Endothelial cell of umbilical vein (primary cell): ENCODE results near the gene MRFAP1. TPM values are rescaled to one million over a fixed set of nuclear protein-coding genes. Genes with fewer than 3 reads are reported as not detected.

Experiments
- BruUV-seq: library from RNA; stranded (reverse); fragments of 400-500 nt; replicated peaks from 2 replicates; lab custom pipeline; 2021; lab: Mats Ljungman, UMichigan
- CTCF ChIA-PET: fragments of 300-600, 350-600 bp; sonication (Branson Sonifier 250); formaldehyde crosslinking; loops from one replicate; lab custom pipeline; 2021; ENCODE audit warnings: antibody characterized with exemption, inconsistent platforms; lab: Charles Lee
- POLR2A ChIA-PET: fragments of 300-600, 350-600 bp; sonication (Branson Sonifier 250); formaldehyde crosslinking; loops from one replicate; lab custom pipeline; 2021; ENCODE audit warnings: antibody characterized with exemption, inconsistent platforms; lab: Charles Lee
- DNase-seq: peaks from one replicate; pipeline ENCODE4 v3.0.0-alpha.2; 2011; ENCODE audit warnings: low read depth, low spot score
- FAIRE-seq: peaks from 2 replicates; lab custom pipeline; 2011; peaks lifted over from hg19 to GRCh38; lab: Jason Lieb, UNC
- H2AFZ ChIP-seq: 2 replicates; pipeline ENCODE4 v1.6.0; 2012; ENCODE audit warnings: low read depth, low read length, control low read depth, inconsistent platforms
- H3K27ac ChIP-seq: 2 replicates; pipeline ENCODE4 v1.5.1; 2011; ENCODE audit warnings: low read depth, mild to moderate bottlenecking, control low read depth, low read length, moderate library complexity; ENCODE audit not compliant: insufficient read depth
- H3K27me3 ChIP-seq, 2 experiments: 2 replicates each; pipeline versions ENCODE4 v1.6.0 to v1.6.1; 2011; ENCODE audit warnings: low read length in 2 of 2, mixed read lengths in 1 of 2; ENCODE audit not compliant: control insufficient read depth in 2 of 2, insufficient read depth in 2 of 2
- H3K36me3 ChIP-seq, 2 experiments: 2 replicates in 1 of 2; 3 replicates in 1 of 2; pipeline ENCODE4 v1.5.1; 2011; ENCODE audit warnings: low read length in 2 of 2, mild to moderate bottlenecking in 1 of 2, moderate library complexity in 1 of 2; ENCODE audit not compliant: control insufficient read depth in 2 of 2, insufficient read depth in 2 of 2; ENCODE audit errors: extremely low read depth in 1 of 2
- H3K4me1 ChIP-seq: 3 replicates; pipeline ENCODE4 v1.5.1; 2011; ENCODE audit warnings: mild to moderate bottlenecking, low read length; ENCODE audit not compliant: control insufficient read depth, insufficient read depth; ENCODE audit errors: extremely low read depth
- H3K4me2 ChIP-seq: 2 replicates; pipeline ENCODE4 v1.6.1; 2011; ENCODE audit warnings: low read length, control low read depth, mixed read lengths; ENCODE audit not compliant: insufficient read depth
- H3K4me3 ChIP-seq, 3 experiments: fragments of 200-600 bp in 1 of 3; sonication (generic), shearing (Covaris generic) in 1 of 3; replicated peaks in 1 of 3; 2 replicates each; pipeline ENCODE4 v1.5.1; 2011 to 2016; ENCODE audit warnings: control low read depth in 3 of 3, low read length in 3 of 3, mild to moderate bottlenecking in 2 of 3, inconsistent platforms in 1 of 3, low read depth in 1 of 3, moderate library complexity in 1 of 3; ENCODE audit not compliant: insufficient read depth in 1 of 3
- H3K79me2 ChIP-seq: 2 replicates; pipeline ENCODE4 v1.6.0; 2012; ENCODE audit warnings: low read length, inconsistent platforms; ENCODE audit not compliant: control insufficient read depth, insufficient read depth
- H3K9ac ChIP-seq: replicated peaks from 2 replicates; pipeline ENCODE3; 2011; ENCODE audit warnings: low read length, control low read depth; ENCODE audit not compliant: insufficient read depth; ENCODE audit errors: extremely low read depth
- H3K9me1 ChIP-seq: replicated peaks from 3 replicates; pipeline ENCODE4 v1.6.0; 2011; ENCODE audit warnings: mild to moderate bottlenecking, low read length; ENCODE audit not compliant: control insufficient read depth, insufficient read depth; ENCODE audit errors: extremely low read depth
- H3K9me3 ChIP-seq: replicated peaks from 2 replicates; pipeline ENCODE4 v1.5.1; 2012; ENCODE audit warnings: low read length, inconsistent platforms; ENCODE audit not compliant: control insufficient read depth, insufficient read depth
- H4K20me1 ChIP-seq: replicated peaks from 2 replicates; pipeline ENCODE3; 2011; ENCODE audit warnings: mild to moderate bottlenecking, low read length; ENCODE audit not compliant: control insufficient read depth, insufficient read depth; ENCODE audit errors: extremely low read depth
- EZH2 ChIP-seq: IDR thresholded peaks from 2 replicates; pipeline ENCODE4 v1.6.1; 2012; ENCODE audit warnings: borderline replicate concordance, low read depth, mild to moderate bottlenecking, moderate library complexity, low read length, inconsistent platforms; ENCODE audit not compliant: severe bottlenecking
- FOS ChIP-seq: IDR thresholded peaks from 2 replicates; pipeline ENCODE4 v1.6.1; 2011; ENCODE audit warnings: mild to moderate bottlenecking, low read length, moderate library complexity, borderline replicate concordance; ENCODE audit not compliant: insufficient read depth
- GATA2 ChIP-seq: IDR thresholded peaks from 2 replicates; pipeline ENCODE4 v1.7.0; 2011; ENCODE audit warnings: low read depth, mild to moderate bottlenecking, moderate library complexity, mixed read lengths, low read length; ENCODE audit not compliant: insufficient read length, insufficient read depth
- JUN ChIP-seq: IDR thresholded peaks from 2 replicates; pipeline ENCODE4 v1.6.1; 2011; ENCODE audit warnings: borderline replicate concordance, low read depth; ENCODE audit not compliant: insufficient read length, insufficient read depth
- MYC ChIP-seq: IDR thresholded peaks from one replicate; pipeline ENCODE4 v1.6.1; 2011; ENCODE audit warnings: mild to moderate bottlenecking, low read depth, low read length
- POLR2A ChIP-seq: IDR thresholded peaks from 2 replicates; pipeline ENCODE4 v1.6.1; 2012; ENCODE audit warnings: low read depth, mild to moderate bottlenecking, control low read depth, low read length
- POLR2AphosphoS5 ChIP-seq: IDR thresholded peaks from 2 replicates; pipeline ENCODE4 v1.6.1; 2012; ENCODE audit warnings: low read depth, mild to moderate bottlenecking, control low read depth, low read length, moderate library complexity; ENCODE audit not compliant: insufficient read depth
- dilution Hi-C: fragments of 300-500 bp; cut with MboI; formaldehyde crosslinking; loops from one replicate; pipeline ENCODE4 v1.15.0; 2019; ENCODE audit warnings: low sequenced_read_pairs; ENCODE audit not compliant: extremely low pct_ligation_motif_present
- intact Hi-C: fragments of 100-400 bp; cut with micrococcal nuclease; formaldehyde crosslinking; loops from one replicate; pipeline ENCODE4 v1.10.0; 2022
- polyA plus RNA-seq, 4 experiments: library from polyadenylated mRNA; depleted of rRNA in 3 of 4; stranded (reverse) in 3 of 4; unstranded in 1 of 4; fragments of >200 nt; gene quantifications; 2 replicates each; pipeline versions ENCODE4 v1.2.1 to v1.2.3, GENCODE V29; 2011 to 2012; ENCODE audit warnings: missing spikeins in 1 of 4
- total RNA-seq: library from RNA; stranded (reverse); gene quantifications from 2 replicates; pipeline ENCODE4 v1.2.3, GENCODE V29; 2021
- TF ChIP-seq, protein P1 (sequence below), 2 donors: IDR thresholded peaks; 1 replicate in 1 of 2; 2 replicates in 1 of 2; pipeline ENCODE4 v1.5.1; 2011; ENCODE audit warnings: low read length in 2 of 2, mild to moderate bottlenecking in 2 of 2, moderate library complexity in 2 of 2, control low read depth in 1 of 2, inconsistent platforms in 1 of 2, low read depth in 1 of 2; ENCODE audit not compliant: insufficient read depth in 1 of 2; ENCODE audit errors: extremely low read depth in 1 of 2
- TF ChIP-seq, protein P2 (sequence below): IDR thresholded peaks from 2 replicates; pipeline ENCODE4 v1.6.1; 2011; ENCODE audit not compliant: insufficient read depth, insufficient read length

MRFAP1 gene
- total and polyA plus RNA-seq, 2 donors (not counting 3 experiments of a cell fraction or from before 2014, with no cell fraction given) = 170 to 317 TPM

DNA sequence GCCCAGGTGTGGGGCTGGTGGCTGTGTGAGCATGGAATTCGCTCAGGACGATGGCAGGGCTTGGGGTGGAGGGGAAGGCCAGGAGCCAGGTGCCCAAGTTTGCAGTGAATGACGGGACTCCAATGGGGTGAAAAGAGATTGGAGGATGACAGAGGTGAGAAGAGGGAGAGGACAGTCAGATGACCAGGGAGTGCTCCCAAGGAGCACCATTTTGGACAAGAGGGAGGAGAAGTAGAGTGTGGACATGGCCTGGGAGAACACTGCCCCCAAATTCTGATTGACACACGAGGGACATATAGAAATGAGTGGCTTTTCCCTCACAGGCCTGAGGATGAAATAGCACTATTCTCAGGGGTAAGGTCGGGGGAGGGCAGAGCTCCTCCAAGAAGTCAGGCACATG lies 6.7 kb downstream of the MRFAP1 start:
- Histone ChIP-seq H3K4me2 (no peak overlapping the region), H3K27ac (no peak overlapping the region), H3K9ac (no peak overlapping the region), H3K9me1 (no peaks in the 10 kb centered on the region), H2AFZ (no peak overlapping the region), H3K9me3 (no peaks in the 10 kb centered on the region), H3K4me3 (no peak overlapping the region), H3K4me1 (peaks cover 3% of the 10 kb centered on the region), H3K36me3 (peaks cover 5 to 8% of the 10 kb centered on the region in 2 experiments), H3K79me2 (peaks cover 9% of the 10 kb centered on the region), H4K20me1 (peaks cover 2% of the 10 kb centered on the region), H3K27me3 (peaks cover 0 to 2% of the 10 kb centered on the region in 2 experiments)
- ChIA-PET CTCF (interaction anchor here (2.1 kb wide), 1 partner anchor 12 kb away, joined by 6 read pairs; no protein-coding TSS in a partner anchor), POLR2A (no interaction called here)
- DNase-seq (no peak), FAIRE-seq (no peak)
- BruUV-seq = no TSS peak
- intact Hi-C loops (no loop called here), dilution Hi-C loops (no loop called here)
- no peak for TF ChIP-seq JUN
- TF ChIP-seq FOS = no peak
- no peak for TF ChIP-seq POLR2AphosphoS5
- TF ChIP-seq, protein P1, sequence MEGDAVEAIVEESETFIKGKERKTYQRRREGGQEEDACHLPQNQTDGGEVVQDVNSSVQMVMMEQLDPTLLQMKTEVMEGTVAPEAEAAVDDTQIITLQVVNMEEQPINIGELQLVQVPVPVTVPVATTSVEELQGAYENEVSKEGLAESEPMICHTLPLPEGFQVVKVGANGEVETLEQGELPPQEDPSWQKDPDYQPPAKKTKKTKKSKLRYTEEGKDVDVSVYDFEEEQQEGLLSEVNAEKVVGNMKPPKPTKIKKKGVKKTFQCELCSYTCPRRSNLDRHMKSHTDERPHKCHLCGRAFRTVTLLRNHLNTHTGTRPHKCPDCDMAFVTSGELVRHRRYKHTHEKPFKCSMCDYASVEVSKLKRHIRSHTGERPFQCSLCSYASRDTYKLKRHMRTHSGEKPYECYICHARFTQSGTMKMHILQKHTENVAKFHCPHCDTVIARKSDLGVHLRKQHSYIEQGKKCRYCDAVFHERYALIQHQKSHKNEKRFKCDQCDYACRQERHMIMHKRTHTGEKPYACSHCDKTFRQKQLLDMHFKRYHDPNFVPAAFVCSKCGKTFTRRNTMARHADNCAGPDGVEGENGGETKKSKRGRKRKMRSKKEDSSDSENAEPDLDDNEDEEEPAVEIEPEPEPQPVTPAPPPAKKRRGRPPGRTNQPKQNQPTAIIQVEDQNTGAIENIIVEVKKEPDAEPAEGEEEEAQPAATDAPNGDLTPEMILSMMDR (IDR thresholded peaks at IDR 0.05; ENCODE audit: extremely low read depth in 1 of 2, insufficient read depth in 1 of 2, low read depth in 1 of 2, low read length in 2 of 2) = no peak
- TF ChIP-seq, protein P2, sequence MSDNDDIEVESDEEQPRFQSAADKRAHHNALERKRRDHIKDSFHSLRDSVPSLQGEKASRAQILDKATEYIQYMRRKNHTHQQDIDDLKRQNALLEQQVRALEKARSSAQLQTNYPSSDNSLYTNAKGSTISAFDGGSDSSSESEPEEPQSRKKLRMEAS = no peak
- TF ChIP-seq MYC = no peak
- TF ChIP-seq GATA2 = no peak
- no peak for TF ChIP-seq EZH2
- TF ChIP-seq POLR2A = no peak
